Measurements from ENCODE around the gene SYCP2.
"Not testable (repeated sequence)": the region's sequence is repeated elsewhere in the genome, so short reads cannot be mapped to it uniquely, and the experiment has no call there.

SYCP2 gene

DNA sequence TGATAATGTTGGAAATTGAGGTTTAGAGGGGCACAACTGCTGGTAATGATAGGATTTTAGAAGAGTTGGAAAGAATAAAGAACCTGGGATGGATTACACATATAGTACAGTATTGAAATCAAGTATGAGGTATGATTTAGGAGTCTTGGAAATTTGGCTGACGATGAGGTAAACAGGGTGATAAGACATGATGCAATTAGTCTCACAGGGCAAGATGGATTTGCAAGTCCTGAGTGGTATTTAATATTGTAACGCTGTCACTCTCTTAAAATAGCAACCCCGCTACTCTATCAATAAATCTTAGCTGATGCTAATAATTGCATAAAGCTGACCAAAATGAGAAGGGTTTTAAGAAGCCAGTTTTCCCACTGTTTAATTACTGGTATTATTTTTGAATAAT lies 70.4 kb downstream of the SYCP2 start:
- no peak overlapping the region for H3K4me2 ChIP-seq (ENCODE audit: low read depth, low read length, poor library complexity, severe bottlenecking)
- H3K27ac ChIP-seq (ENCODE audit: low read depth, low read length), result no peak overlapping the region
- no peaks in the 10 kb centered on the region for H3K36me3 ChIP-seq (ENCODE audit: low read length)
- H3K4me3 ChIP-seq (ENCODE audit: insufficient read depth, low read length, poor library complexity, severe bottlenecking), result no peak overlapping the region
- H3K27me3 ChIP-seq (ENCODE audit: low read length), result no peaks in the 10 kb centered on the region
- no peak overlapping the region for H2AFZ ChIP-seq (ENCODE audit: low read depth, low read length, severe bottlenecking)
- no peaks in the 10 kb centered on the region for H4K20me1 ChIP-seq (ENCODE audit: low read depth, low read length)
- no peak overlapping the region for H3K9ac ChIP-seq (ENCODE audit: low read length)
- H3F3A ChIP-seq (ENCODE audit: insufficient read depth), result no peaks in the 10 kb centered on the region
- H3K79me2 ChIP-seq (ENCODE audit: insufficient read depth, low read length), result no peaks in the 10 kb centered on the region
- H3K9me3 ChIP-seq (ENCODE audit: insufficient read depth, low read length), result no peaks in the 10 kb centered on the region
- TF ChIP-seq, protein P1, sequence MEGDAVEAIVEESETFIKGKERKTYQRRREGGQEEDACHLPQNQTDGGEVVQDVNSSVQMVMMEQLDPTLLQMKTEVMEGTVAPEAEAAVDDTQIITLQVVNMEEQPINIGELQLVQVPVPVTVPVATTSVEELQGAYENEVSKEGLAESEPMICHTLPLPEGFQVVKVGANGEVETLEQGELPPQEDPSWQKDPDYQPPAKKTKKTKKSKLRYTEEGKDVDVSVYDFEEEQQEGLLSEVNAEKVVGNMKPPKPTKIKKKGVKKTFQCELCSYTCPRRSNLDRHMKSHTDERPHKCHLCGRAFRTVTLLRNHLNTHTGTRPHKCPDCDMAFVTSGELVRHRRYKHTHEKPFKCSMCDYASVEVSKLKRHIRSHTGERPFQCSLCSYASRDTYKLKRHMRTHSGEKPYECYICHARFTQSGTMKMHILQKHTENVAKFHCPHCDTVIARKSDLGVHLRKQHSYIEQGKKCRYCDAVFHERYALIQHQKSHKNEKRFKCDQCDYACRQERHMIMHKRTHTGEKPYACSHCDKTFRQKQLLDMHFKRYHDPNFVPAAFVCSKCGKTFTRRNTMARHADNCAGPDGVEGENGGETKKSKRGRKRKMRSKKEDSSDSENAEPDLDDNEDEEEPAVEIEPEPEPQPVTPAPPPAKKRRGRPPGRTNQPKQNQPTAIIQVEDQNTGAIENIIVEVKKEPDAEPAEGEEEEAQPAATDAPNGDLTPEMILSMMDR (IDR thresholded peaks at IDR 0.05; ENCODE audit: insufficient read depth, low read length, poor library complexity, severe bottlenecking), result no peak
- no peak for TF ChIP-seq EZH2phosphoT487 (conservative IDR thresholded peaks at IDR 0.05; ENCODE audit: low read length)
- H3K9me2 ChIP-seq (replicated peaks; ENCODE audit: insufficient read depth, low read length), result no peaks in the 10 kb centered on the region

DNA sequence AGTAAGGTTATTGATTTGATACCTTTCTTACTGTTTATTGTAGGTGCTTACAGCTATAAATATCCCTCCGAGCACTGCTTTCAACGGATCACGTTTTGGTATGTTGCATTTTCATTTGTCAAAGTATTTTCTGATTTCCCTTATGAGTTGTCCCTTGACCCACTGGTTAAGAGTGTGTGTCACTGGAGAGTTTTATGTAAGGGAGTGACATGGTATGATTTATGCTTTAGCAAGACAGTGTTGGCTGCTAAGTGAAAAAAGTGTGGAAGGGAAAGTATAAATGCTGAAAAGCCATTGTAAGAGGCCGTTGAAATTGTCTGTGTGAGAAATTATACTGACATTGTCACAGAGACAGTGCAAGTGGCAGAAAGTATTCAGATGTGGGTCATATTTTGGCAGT lies 72.0 kb downstream of the SYCP2 start:
- Histone ChIP-seq H4K20me1 (ENCODE audit: low read depth, low read length) (no peaks in the 10 kb centered on the region), H3K9me3 (ENCODE audit: insufficient read depth, low read length) (no peaks in the 10 kb centered on the region), H3K4me2 (ENCODE audit: low read depth, low read length, poor library complexity, severe bottlenecking) (no peak overlapping the region), H3K36me3 (ENCODE audit: low read length) (no peaks in the 10 kb centered on the region), H3K27me3 (ENCODE audit: low read length) (no peaks in the 10 kb centered on the region), H3K27ac (ENCODE audit: low read depth, low read length) (no peak overlapping the region), H2AFZ (ENCODE audit: low read depth, low read length, severe bottlenecking) (no peak overlapping the region), H3K4me3 (ENCODE audit: insufficient read depth, low read length, poor library complexity, severe bottlenecking) (no peak overlapping the region), H3F3A (ENCODE audit: insufficient read depth) (no peaks in the 10 kb centered on the region), H3K79me2 (ENCODE audit: insufficient read depth, low read length) (no peaks in the 10 kb centered on the region), H3K9ac (ENCODE audit: low read length) (no peak overlapping the region), H3K9me2 (replicated peaks; ENCODE audit: insufficient read depth, low read length) (no peaks in the 10 kb centered on the region)
- TF ChIP-seq, protein P1 (IDR thresholded peaks at IDR 0.05; ENCODE audit: insufficient read depth, low read length, poor library complexity, severe bottlenecking), result no peak
- no peak for TF ChIP-seq EZH2phosphoT487 (conservative IDR thresholded peaks at IDR 0.05; ENCODE audit: low read length)

DNA sequence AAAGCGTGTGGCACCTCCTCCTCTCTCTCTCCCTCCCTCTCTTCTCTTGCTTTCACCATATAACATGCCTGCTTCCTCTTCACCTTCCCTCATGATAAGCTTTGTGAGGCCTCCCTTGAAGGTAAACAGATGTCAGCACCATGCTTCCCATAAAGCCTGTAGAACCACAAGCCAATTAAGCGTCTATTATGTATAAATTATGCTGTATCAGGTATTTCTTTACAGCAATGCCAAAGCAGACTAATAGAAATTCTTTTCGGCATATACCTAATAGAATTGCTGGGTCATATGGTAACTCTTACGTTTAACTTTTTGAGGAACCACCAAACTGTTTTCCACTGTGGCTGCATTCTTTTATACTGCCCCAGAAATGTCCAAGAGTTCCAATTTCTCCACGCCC lies 75.0 kb downstream of the SYCP2 start:
- no peak overlapping the region for H3K4me3 ChIP-seq (ENCODE audit: insufficient read depth, low read length, poor library complexity, severe bottlenecking)
- H3K79me2 ChIP-seq (ENCODE audit: insufficient read depth, low read length), result no peaks in the 10 kb centered on the region
- H3K27ac ChIP-seq (ENCODE audit: low read depth, low read length), result no peak overlapping the region
- no peak overlapping the region for H3K4me2 ChIP-seq (ENCODE audit: low read depth, low read length, poor library complexity, severe bottlenecking)
- H2AFZ ChIP-seq (ENCODE audit: low read depth, low read length, severe bottlenecking), result no peak overlapping the region
- H4K20me1 ChIP-seq (ENCODE audit: low read depth, low read length), result no peaks in the 10 kb centered on the region
- H3K36me3 ChIP-seq (ENCODE audit: low read length), result no peaks in the 10 kb centered on the region
- H3K27me3 ChIP-seq (ENCODE audit: low read length), result no peaks in the 10 kb centered on the region
- TF ChIP-seq, protein P1 (IDR thresholded peaks at IDR 0.05; ENCODE audit: insufficient read depth, low read length, poor library complexity, severe bottlenecking), result no peak
- H3K9me3 ChIP-seq (ENCODE audit: insufficient read depth, low read length), result no peaks in the 10 kb centered on the region
- no peak overlapping the region for H3K9ac ChIP-seq (ENCODE audit: low read length)
- no peaks in the 10 kb centered on the region for H3K9me2 ChIP-seq (replicated peaks; ENCODE audit: insufficient read depth, low read length)
- H3F3A ChIP-seq (ENCODE audit: insufficient read depth), result no peaks in the 10 kb centered on the region

DNA sequence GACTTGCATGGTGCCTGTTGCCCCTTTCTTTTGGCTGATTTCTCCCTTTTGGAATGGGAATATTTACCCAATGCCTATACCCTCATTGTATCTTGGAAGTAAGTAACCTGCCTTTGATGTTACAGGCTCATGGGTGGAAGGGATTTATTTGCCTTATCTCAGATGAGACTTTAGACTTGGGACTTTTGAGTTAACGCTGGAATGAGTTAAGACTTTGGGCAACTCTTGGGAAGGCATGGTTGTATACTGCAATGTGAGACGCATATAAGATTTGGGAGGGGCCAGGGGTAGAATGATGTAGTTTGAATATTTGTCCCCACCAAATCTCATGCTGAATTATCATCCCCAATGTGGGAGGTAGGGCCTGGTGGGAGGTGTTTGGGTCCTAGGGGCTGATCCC lies 75.5 kb downstream of the SYCP2 start:
- Histone ChIP-seq H3K9me2 (replicated peaks; ENCODE audit: insufficient read depth, low read length) (no peaks in the 10 kb centered on the region), H3K27me3 (ENCODE audit: low read length) (no peaks in the 10 kb centered on the region), H3K9me3 (ENCODE audit: insufficient read depth, low read length) (no peaks in the 10 kb centered on the region), H3K79me2 (ENCODE audit: insufficient read depth, low read length) (no peaks in the 10 kb centered on the region), H3F3A (ENCODE audit: insufficient read depth) (no peaks in the 10 kb centered on the region), H3K4me3 (ENCODE audit: insufficient read depth, low read length, poor library complexity, severe bottlenecking) (no peak overlapping the region), H3K27ac (ENCODE audit: low read depth, low read length) (no peak overlapping the region), H2AFZ (ENCODE audit: low read depth, low read length, severe bottlenecking) (no peak overlapping the region), H3K4me2 (ENCODE audit: low read depth, low read length, poor library complexity, severe bottlenecking) (no peak overlapping the region), H3K36me3 (ENCODE audit: low read length) (no peaks in the 10 kb centered on the region), H4K20me1 (ENCODE audit: low read depth, low read length) (no peaks in the 10 kb centered on the region), H3K9ac (ENCODE audit: low read length) (no peak overlapping the region)
- no peak for TF ChIP-seq EZH2phosphoT487 (conservative IDR thresholded peaks at IDR 0.05; ENCODE audit: low read length)
- TF ChIP-seq, protein P1 (IDR thresholded peaks at IDR 0.05; ENCODE audit: insufficient read depth, low read length, poor library complexity, severe bottlenecking), result no peak

DNA sequence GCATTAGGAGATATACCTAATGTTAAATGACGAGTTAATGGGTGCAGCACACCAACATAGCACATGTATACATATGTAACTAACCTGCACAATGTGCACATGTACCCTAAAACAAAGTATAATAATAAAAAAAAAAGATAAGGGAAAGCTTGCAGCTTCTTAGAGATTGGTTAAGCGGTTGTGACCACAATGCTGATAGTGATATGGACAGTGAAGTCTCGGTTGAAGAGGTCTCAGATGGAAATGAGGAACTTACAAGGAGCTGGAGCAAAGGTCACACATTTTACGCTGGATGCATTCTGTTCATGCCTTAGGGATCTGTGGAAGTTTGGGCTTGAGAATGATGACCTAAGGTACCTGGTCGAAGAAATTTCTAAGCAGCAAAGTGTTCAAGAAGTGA lies 76.5 kb downstream of the SYCP2 start:
- not testable (repeated sequence) for H3K9ac ChIP-seq (ENCODE audit: low read length); H3K27me3 ChIP-seq (ENCODE audit: low read length); H3K4me2 ChIP-seq (ENCODE audit: low read depth, low read length, poor library complexity, severe bottlenecking); H3K79me2 ChIP-seq (ENCODE audit: insufficient read depth, low read length); H2AFZ ChIP-seq (ENCODE audit: low read depth, low read length, severe bottlenecking); H3F3A ChIP-seq (ENCODE audit: insufficient read depth); H3K36me3 ChIP-seq (ENCODE audit: low read length); H3K27ac ChIP-seq (ENCODE audit: low read depth, low read length); H3K9me2 ChIP-seq (replicated peaks; ENCODE audit: insufficient read depth, low read length); H3K9me3 ChIP-seq (ENCODE audit: insufficient read depth, low read length); H4K20me1 ChIP-seq (ENCODE audit: low read depth, low read length); H3K4me3 ChIP-seq (ENCODE audit: insufficient read depth, low read length, poor library complexity, severe bottlenecking)

Data from SU-DHL-6 (cell line).